HEK293T (cell line): Measurements from ENCODE around the gene PARVA.

Experiments
- ARNT ChIP-seq: fragments of 450-650 bp; IDR thresholded peaks from 2 replicates; pipeline ENCODE4 v1.6.1; 2017; ENCODE audit warnings: mild to moderate bottlenecking
- BHLHE40 ChIP-seq: fragments of 450-650 bp; IDR thresholded peaks from 2 replicates; pipeline ENCODE4 v1.6.1; 2016; ENCODE audit warnings: mild to moderate bottlenecking, moderate library complexity, borderline replicate concordance
- ELF4 ChIP-seq: fragments of 450-650 bp; IDR thresholded peaks from 2 replicates; pipeline ENCODE4 v1.6.1; 2017; ENCODE audit warnings: antibody characterized with exemption
- FOXA1 ChIP-seq: fragments of 450-650 bp; IDR thresholded peaks from 2 replicates; pipeline ENCODE4 v1.6.1; 2016; ENCODE audit warnings: mild to moderate bottlenecking
- HDGF ChIP-seq: fragments of 450-650 bp; IDR thresholded peaks from 2 replicates; pipeline ENCODE4 v1.6.1; 2017; ENCODE audit warnings: antibody characterized with exemption, borderline replicate concordance
- L3MBTL2 ChIP-seq: fragments of 450-650 bp; conservative IDR thresholded peaks from 2 replicates; pipeline ENCODE4 v1.6.1; 2016; ENCODE audit warnings: mild to moderate bottlenecking
- NFRKB ChIP-seq: fragments of 450-650 bp; IDR thresholded peaks from 2 replicates; pipeline ENCODE4 v1.6.1; 2016; ENCODE audit warnings: mild to moderate bottlenecking, moderate library complexity
- SP1 ChIP-seq: fragments of 450-650 bp; IDR thresholded peaks from 2 replicates; pipeline ENCODE4 v1.6.1; 2017
- SUZ12 ChIP-seq: fragments of 450-650 bp; IDR thresholded peaks from 2 replicates; pipeline ENCODE4 v1.6.1; 2016; ENCODE audit warnings: mild to moderate bottlenecking
- TARDBP ChIP-seq: fragments of 450-650 bp; IDR thresholded peaks from 2 replicates; pipeline ENCODE4 v1.6.1; 2016
- ZNF384 ChIP-seq: fragments of 450-650 bp; IDR thresholded peaks from 2 replicates; pipeline ENCODE4 v1.6.1; 2016
- TF ChIP-seq, protein P1 (sequence below): fragments of 450-650 bp; IDR thresholded peaks from 2 replicates; pipeline ENCODE4 v1.6.1; 2016

DNA sequence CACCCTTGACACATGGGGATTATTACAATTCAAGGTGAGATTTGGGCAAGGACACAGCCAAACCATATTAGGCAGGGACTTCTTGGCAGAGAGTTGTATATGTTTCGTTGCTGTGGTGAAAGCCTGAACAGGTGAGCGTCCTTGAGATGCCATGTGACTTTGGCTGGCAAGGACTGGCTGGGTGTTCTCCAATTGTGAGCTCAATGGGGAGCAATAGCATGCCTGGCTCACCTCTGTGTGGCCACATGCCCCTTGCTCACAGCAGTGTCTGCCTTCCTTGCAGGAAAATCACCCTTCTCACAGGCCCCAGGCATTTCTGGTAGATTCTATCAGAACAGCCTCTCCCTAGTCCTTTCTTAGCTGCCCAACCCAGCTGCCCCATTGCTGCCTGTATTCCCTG is 105.5 kb downstream of the PARVA start:
- TF ChIP-seq BHLHE40 (no peak), NFRKB (no peak), L3MBTL2 (no peak), HDGF (no peak), SUZ12 (no peak), SP1 (no peak), TARDBP (no peak), FOXA1 (no peak), ZNF384 (no peak), ELF4 (no peak), ARNT (no peak)
- TF ChIP-seq, protein P1, sequence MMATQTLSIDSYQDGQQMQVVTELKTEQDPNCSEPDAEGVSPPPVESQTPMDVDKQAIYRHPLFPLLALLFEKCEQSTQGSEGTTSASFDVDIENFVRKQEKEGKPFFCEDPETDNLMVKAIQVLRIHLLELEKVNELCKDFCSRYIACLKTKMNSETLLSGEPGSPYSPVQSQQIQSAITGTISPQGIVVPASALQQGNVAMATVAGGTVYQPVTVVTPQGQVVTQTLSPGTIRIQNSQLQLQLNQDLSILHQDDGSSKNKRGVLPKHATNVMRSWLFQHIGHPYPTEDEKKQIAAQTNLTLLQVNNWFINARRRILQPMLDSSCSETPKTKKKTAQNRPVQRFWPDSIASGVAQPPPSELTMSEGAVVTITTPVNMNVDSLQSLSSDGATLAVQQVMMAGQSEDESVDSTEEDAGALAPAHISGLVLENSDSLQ, result no peak
